H9 (cell line): ENCODE measurements around the gene GRB10. TPM values are rescaled to one million over a fixed set of nuclear protein-coding genes. Genes with fewer than 3 reads are reported as not detected.

ENCODE experiments used
- DNase-seq: peaks from one replicate; pipeline ENCODE4 v3.0.0-alpha.2; 2017
- H2AFZ ChIP-seq: one replicate; pipeline ENCODE4 v1.6.1; 2013; ENCODE audit warnings: mild to moderate bottlenecking, low read length, control low read depth, moderate library complexity
- H2AK5ac ChIP-seq: 2 replicates; pipeline ENCODE4 v1.6.1; 2013; ENCODE audit warnings: low read length, control low read depth, mixed read lengths; ENCODE audit not compliant: insufficient read length
- H2BK120ac ChIP-seq: one replicate; pipeline ENCODE4 v1.6.1; 2013; ENCODE audit warnings: low read depth, mild to moderate bottlenecking, low read length, control low read depth, inconsistent platforms; ENCODE audit not compliant: poor library complexity, severe bottlenecking
- H2BK12ac ChIP-seq: 2 replicates; pipeline ENCODE4 v1.6.1; 2013; ENCODE audit warnings: low read length, control low read depth, mixed read lengths, low read depth; ENCODE audit not compliant: insufficient read length
- H2BK15ac ChIP-seq: 2 replicates; pipeline ENCODE4 v1.6.1; 2013; ENCODE audit warnings: low read depth, low read length, control low read depth
- H2BK20ac ChIP-seq: one replicate; pipeline ENCODE4 v1.6.1; 2013; ENCODE audit warnings: low read depth, mild to moderate bottlenecking, low read length, control low read depth, inconsistent platforms; ENCODE audit not compliant: poor library complexity, severe bottlenecking
- H2BK5ac ChIP-seq: 2 replicates; pipeline ENCODE4 v1.6.1; 2013; ENCODE audit warnings: low read length, control low read depth, mixed read lengths; ENCODE audit not compliant: insufficient read length
- H3K14ac ChIP-seq: 2 replicates; pipeline ENCODE4 v1.6.1; 2013; ENCODE audit warnings: low read length, control low read depth; ENCODE audit not compliant: insufficient read depth
- H3K18ac ChIP-seq: 2 replicates; pipeline ENCODE4 v1.6.1; 2013; ENCODE audit warnings: low read depth, mild to moderate bottlenecking, mixed read lengths, low read length, control low read depth; ENCODE audit not compliant: insufficient read length
- H3K23ac ChIP-seq: 2 replicates; pipeline ENCODE4 v1.6.1; 2013; ENCODE audit warnings: low read length, control low read depth, mixed read lengths, low read depth; ENCODE audit not compliant: insufficient read length
- H3K23me2 ChIP-seq: 2 replicates; pipeline ENCODE4 v1.6.1; 2013; ENCODE audit warnings: low read depth, mild to moderate bottlenecking, mixed read lengths, low read length, control low read depth; ENCODE audit not compliant: insufficient read length, poor library complexity, severe bottlenecking
- H3K27ac ChIP-seq: 2 replicates; pipeline ENCODE4 v1.5.1; 2013; ENCODE audit warnings: low read length, control low read depth, mixed read lengths, low read depth; ENCODE audit not compliant: insufficient read length
- H3K27me3 ChIP-seq: 2 replicates; pipeline ENCODE4 v1.6.1; 2013; ENCODE audit warnings: low read length, control low read depth, inconsistent platforms; ENCODE audit not compliant: insufficient read depth
- H3K4ac ChIP-seq: 2 replicates; pipeline ENCODE4 v1.6.1; 2013; ENCODE audit warnings: low read depth, mild to moderate bottlenecking, control low read depth, inconsistent platforms, low read length, moderate library complexity
- H3K4me1 ChIP-seq: 2 replicates; pipeline ENCODE4 v1.6.1; 2013; ENCODE audit warnings: low read length, control low read depth, inconsistent platforms; ENCODE audit not compliant: insufficient read depth
- H3K4me2 ChIP-seq: 2 replicates; pipeline ENCODE4 v1.6.1; 2013; ENCODE audit warnings: low read length, control low read depth, mixed read lengths; ENCODE audit not compliant: insufficient read length, insufficient read depth
- H3K56ac ChIP-seq: 2 replicates; pipeline ENCODE4 v1.6.1; 2013; ENCODE audit warnings: low read depth, mild to moderate bottlenecking, mixed read lengths, low read length, control low read depth; ENCODE audit not compliant: insufficient read length
- H3K79me1 ChIP-seq: 2 replicates; pipeline ENCODE4 v1.6.1; 2013; ENCODE audit warnings: low read depth, mild to moderate bottlenecking, moderate library complexity, low read length, control low read depth, inconsistent platforms; ENCODE audit not compliant: insufficient read depth, poor library complexity, severe bottlenecking
- H3K79me2 ChIP-seq: 2 replicates; pipeline ENCODE4 v1.6.1; 2013; ENCODE audit warnings: low read length, control low read depth, inconsistent platforms; ENCODE audit not compliant: insufficient read depth
- H3K9ac ChIP-seq: 2 replicates; pipeline ENCODE4 v1.6.1; 2013; ENCODE audit warnings: low read length, control low read depth, mixed read lengths; ENCODE audit not compliant: insufficient read length; ENCODE audit errors: extremely low read depth
- H3K9me3 ChIP-seq: one replicate; pipeline ENCODE4 v1.6.1; 2013; ENCODE audit warnings: low read depth, low read length, inconsistent platforms; ENCODE audit not compliant: control insufficient read depth
- H3T11ph ChIP-seq: one replicate; pipeline ENCODE4 v1.6.1; 2013; ENCODE audit warnings: mild to moderate bottlenecking, low read length, control low read depth, inconsistent platforms
- H4K20me1 ChIP-seq: one replicate; pipeline ENCODE4 v1.6.1; 2013; ENCODE audit not compliant: control insufficient read depth, insufficient read length, insufficient read depth
- H4K5ac ChIP-seq: 2 replicates; pipeline ENCODE4 v1.6.1; 2013; ENCODE audit warnings: low read depth, mild to moderate bottlenecking, mixed read lengths, low read length, control low read depth; ENCODE audit not compliant: insufficient read length
- H4K8ac ChIP-seq: replicated peaks from 2 replicates; pipeline ENCODE4 v1.6.1; 2013; ENCODE audit warnings: low read length, control low read depth, mixed read lengths, low read depth; ENCODE audit not compliant: insufficient read length
- H4K91ac ChIP-seq: 2 replicates; pipeline ENCODE4 v1.6.1; 2013; ENCODE audit warnings: low read depth, mild to moderate bottlenecking, moderate library complexity, mixed read lengths, low read length, control low read depth; ENCODE audit not compliant: insufficient read length
- H3K27ac Mint-ChIP-seq, 3 experiments: 2 replicates in 2 of 3; 3 replicates in 1 of 3; pipeline ENCODE4 v1.8.0; 2020 to 2021; ENCODE audit warnings: mixed read lengths in 3 of 3, mild to moderate bottlenecking in 1 of 3, moderate library complexity in 1 of 3
- H3K27me3 Mint-ChIP-seq: 2 replicates; pipeline ENCODE4 v1.8.0; 2021; ENCODE audit warnings: low read depth, mild to moderate bottlenecking, moderate library complexity, mixed read lengths
- H3K36me3 Mint-ChIP-seq, 3 experiments: 2 replicates in 2 of 3; 3 replicates in 1 of 3; pipeline ENCODE4 v1.8.0; 2020 to 2021; ENCODE audit warnings: low read depth in 3 of 3, mixed read lengths in 3 of 3; ENCODE audit not compliant: insufficient read depth in 1 of 3
- H3K4me1 Mint-ChIP-seq, 2 experiments: 2 replicates each; pipeline ENCODE4 v1.8.0; 2020; ENCODE audit warnings: mixed read lengths in 2 of 2
- H3K4me3 Mint-ChIP-seq, 2 experiments: 2 replicates in 1 of 2; 3 replicates in 1 of 2; pipeline ENCODE4 v1.8.0; 2020 to 2021; ENCODE audit warnings: mild to moderate bottlenecking in 2 of 2, mixed read lengths in 2 of 2, moderate library complexity in 1 of 2
- H3K9me3 Mint-ChIP-seq, 2 experiments: 2 replicates in 1 of 2; 3 replicates in 1 of 2; pipeline ENCODE4 v1.8.0; 2020; ENCODE audit warnings: mild to moderate bottlenecking in 2 of 2, mixed read lengths in 2 of 2, moderate library complexity in 1 of 2
- CTCF ChIP-seq: fragments of 200-600 bp; sonication (generic); conservative IDR thresholded peaks from 3 replicates; pipeline ENCODE4 v1.8.0; 2021; ENCODE audit warnings: antibody characterized with exemption, mild to moderate bottlenecking
- WGBS: extraction: QIAGEN DNeasy Blood & Tissue Kit; methylation state at CpG from one replicate; pipeline ENCODE4 v1.1.7; 2013; ENCODE audit warnings: missing lambda C conversion rate, low lambda C conversion rate, mixed read lengths; ENCODE audit not compliant: insufficient read length; ENCODE audit errors: extremely low coverage; 5-methylcytosine and 5-hydroxymethylcytosine counted together
- total RNA-seq: library from RNA; stranded (reverse); gene quantifications from 2 replicates; pipeline ENCODE4 v1.2.1, GENCODE V29; 2021

The GRB10 gene
- total RNA-seq, 1 experiment from 2014 or later = 108 TPM

GRCh38 chr7:50733552-50733951, 49.1 kb downstream of the GRB10 start:
- Histone ChIP-seq H4K8ac (no peak overlapping the region), H3K56ac (no peak overlapping the region), H2BK120ac (no peak overlapping the region), H2BK20ac (no peak overlapping the region), H3K14ac (no peak overlapping the region), H3K4me2 (no peak overlapping the region), H2AFZ (no peak overlapping the region), H3T11ph (no peak overlapping the region), H3K27ac (no peak overlapping the region), H3K79me2 (peaks cover 23% of the 10 kb centered on the region; the same call in 1 of the 2 replicates), H3K9me3 (no peaks in the 10 kb centered on the region), H3K27me3 (no peaks in the 10 kb centered on the region), H4K20me1 (no peaks in the 10 kb centered on the region), H3K23ac (no peak overlapping the region), H4K5ac (no peak overlapping the region), H3K4ac (no peak overlapping the region), H3K9ac (no peak overlapping the region), H3K4me1 (no peaks in the 10 kb centered on the region), H2AK5ac (no peak overlapping the region), H2BK15ac (no peak overlapping the region), H4K91ac (no peak overlapping the region), H3K18ac (no peak overlapping the region), H2BK5ac (no peak overlapping the region), H2BK12ac (no peak overlapping the region), H3K23me2 (no peaks in the 10 kb centered on the region), H3K79me1 (peaks cover 15% of the 10 kb centered on the region)
- TF ChIP-seq CTCF = no peak
- H3K36me3 Mint-ChIP-seq = peaks cover 16 to 20% (median 17%) of the 10 kb centered on the region in 3 experiments; a peak in 6 of 7 replicates
- peak overlapping the region in 1 of 3 experiments; percentile 90; a peak in 2 of 7 replicates for H3K27ac Mint-ChIP-seq
- no peak overlapping the region for H3K4me3 Mint-ChIP-seq
- H3K4me1 Mint-ChIP-seq = peaks cover 5 to 23% of the 10 kb centered on the region in 2 experiments
- no peak for DNase-seq
- H3K9me3 Mint-ChIP-seq = peaks cover 0 to 6% of the 10 kb centered on the region in 2 experiments; a peak in 1 of 5 replicates
- no peaks in the 10 kb centered on the region for H3K27me3 Mint-ChIP-seq
- no CpG with 5 or more reads among the region's 5 CpGs for WGBS
